Liver (tissue), 9 donors: ENCODE data around the gene GPR149. TPM values are rescaled to one million over a fixed set of nuclear protein-coding genes. Genes with fewer than 3 reads are reported as not detected.

Source experiments
- DNase-seq: peaks from one replicate; pipeline ENCODE4 v3.0.0-alpha.2; 2017; ENCODE audit warnings: low spot score
- H3K27ac ChIP-seq, 2 donors: one replicate each; pipeline ENCODE4 v1.7.0; 2013; ENCODE audit warnings: inconsistent platforms in 2 of 2, low read length in 2 of 2, control low read depth in 1 of 2, low read depth in 1 of 2, mild to moderate bottlenecking in 1 of 2
- H3K27me3 ChIP-seq, 4 donors: one replicate each; pipeline versions ENCODE4 v1.6.1 to v1.7.0; 2013; ENCODE audit warnings: low read length in 3 of 4, inconsistent platforms in 1 of 4, mild to moderate bottlenecking in 1 of 4, moderate library complexity in 1 of 4; ENCODE audit not compliant: control insufficient read depth in 4 of 4, insufficient read depth in 4 of 4
- H3K36me3 ChIP-seq, 4 donors: one replicate each; pipeline versions ENCODE4 v1.6.1 to v1.7.0; 2013; ENCODE audit warnings: low read length in 3 of 4, mild to moderate bottlenecking in 3 of 4, low read depth in 1 of 4, moderate library complexity in 1 of 4; ENCODE audit not compliant: control insufficient read depth in 4 of 4, insufficient read depth in 3 of 4
- H3K4me1 ChIP-seq, 4 donors: one replicate each; pipeline versions ENCODE4 v1.6.1 to v1.7.0; 2013; ENCODE audit warnings: low read length in 3 of 4, mild to moderate bottlenecking in 3 of 4, moderate library complexity in 1 of 4; ENCODE audit not compliant: control insufficient read depth in 4 of 4, insufficient read depth in 4 of 4
- H3K4me3 ChIP-seq, 3 donors: one replicate each; pipeline versions ENCODE4 v1.6.1 to v1.7.0; 2013; ENCODE audit warnings: low read length in 3 of 3, control low read depth in 1 of 3, low read depth in 1 of 3, mild to moderate bottlenecking in 1 of 3
- H3K9ac ChIP-seq, 2 donors: one replicate each; pipeline ENCODE4 v1.7.0; 2013; ENCODE audit warnings: low read length in 2 of 2, mild to moderate bottlenecking in 2 of 2, moderate library complexity in 2 of 2, control low read depth in 1 of 2, low read depth in 1 of 2
- H3K9me3 ChIP-seq, 4 donors: one replicate each; pipeline versions ENCODE4 v1.6.1 to v1.7.0; 2013; ENCODE audit warnings: low read length in 3 of 4; ENCODE audit not compliant: control insufficient read depth in 4 of 4
- ATF3 ChIP-seq: IDR thresholded peaks from 2 replicates; pipeline ENCODE4 v1.6.1; 2016; ENCODE audit warnings: antibody characterized with exemption
- CTCF ChIP-seq: fragments of 150-350 bp; IDR thresholded peaks from 2 replicates; pipeline ENCODE4 v1.5.1; 2017; ENCODE audit warnings: improper control_type of control experiment, low read depth, low read length; ENCODE audit not compliant: missing input control
- EGR1 ChIP-seq, 2 donors: IDR thresholded peaks; 2 replicates each; pipeline ENCODE4 v1.6.1; 2016 to 2018; ENCODE audit warnings: antibody characterized with exemption in 2 of 2, low read depth in 2 of 2
- FOXA1 ChIP-seq: IDR thresholded peaks from 2 replicates; pipeline ENCODE4 v1.6.1; 2016; ENCODE audit warnings: antibody characterized with exemption
- FOXA2 ChIP-seq: IDR thresholded peaks from 2 replicates; pipeline ENCODE4 v1.6.1; 2016; ENCODE audit warnings: antibody characterized with exemption
- GABPA ChIP-seq, 2 donors: IDR thresholded peaks in 1 of 2; conservative IDR thresholded peaks in 1 of 2; 2 replicates each; pipeline ENCODE4 v1.6.1; 2016; ENCODE audit warnings: antibody characterized with exemption in 2 of 2, mild to moderate bottlenecking in 1 of 2, moderate library complexity in 1 of 2
- HNF4A ChIP-seq, 2 donors: conservative IDR thresholded peaks; 2 replicates each; pipeline ENCODE4 v1.6.1; 2016; ENCODE audit warnings: antibody characterized with exemption in 2 of 2, mild to moderate bottlenecking in 2 of 2
- HNF4G ChIP-seq: IDR thresholded peaks from 2 replicates; pipeline ENCODE4 v1.6.1; 2016; ENCODE audit warnings: antibody characterized with exemption
- JUND ChIP-seq, 2 donors: IDR thresholded peaks; 2 replicates each; pipeline ENCODE4 v1.6.1; 2016; ENCODE audit warnings: antibody characterized with exemption in 2 of 2
- MAX ChIP-seq: IDR thresholded peaks from 2 replicates; pipeline ENCODE4 v1.6.1; 2016; ENCODE audit warnings: antibody characterized with exemption
- NR2F2 ChIP-seq: IDR thresholded peaks from 2 replicates; pipeline ENCODE4 v1.6.1; 2016; ENCODE audit warnings: antibody characterized with exemption
- RAD21 ChIP-seq, 2 donors: IDR thresholded peaks; 2 replicates each; pipeline ENCODE4 v1.6.1; 2016; ENCODE audit warnings: antibody characterized with exemption in 2 of 2, mild to moderate bottlenecking in 2 of 2
- REST ChIP-seq: IDR thresholded peaks from 2 replicates; pipeline ENCODE4 v1.6.1; 2016; ENCODE audit warnings: antibody characterized with exemption, mild to moderate bottlenecking
- RXRA ChIP-seq, 2 donors: IDR thresholded peaks; 2 replicates each; pipeline ENCODE4 v1.6.1; 2017 to 2018; ENCODE audit warnings: antibody characterized with exemption in 2 of 2, mild to moderate bottlenecking in 1 of 2
- SP1 ChIP-seq: IDR thresholded peaks from 2 replicates; pipeline ENCODE4 v1.6.1; 2018; ENCODE audit warnings: antibody characterized with exemption, mild to moderate bottlenecking
- TAF1 ChIP-seq: conservative IDR thresholded peaks from 2 replicates; pipeline ENCODE4 v1.6.1; 2016; ENCODE audit warnings: antibody characterized with exemption, mild to moderate bottlenecking
- YY1 ChIP-seq: IDR thresholded peaks from 2 replicates; pipeline ENCODE4 v1.6.1; 2016; ENCODE audit warnings: antibody characterized with exemption, mild to moderate bottlenecking
- ZBTB33 ChIP-seq: IDR thresholded peaks from 2 replicates; pipeline ENCODE4 v1.6.1; 2016; ENCODE audit warnings: antibody characterized with exemption
- WGBS: extraction: QIAGEN DNeasy Blood & Tissue Kit; methylation state at CpG from one replicate; pipeline ENCODE4 v1.1.7; 2013; 5-methylcytosine and 5-hydroxymethylcytosine counted together
- polyA plus RNA-seq, 2 donors: library from polyadenylated mRNA; stranded (reverse) in 1 of 2; unstranded in 1 of 2; fragments of 200-250 nt in 1 of 2; fragments of >200 nt in 1 of 2; fragmentation: Nextera tagmentation in 1 of 2; extraction: Ambion mirVana in 1 of 2; gene quantifications; one replicate each; pipeline versions ENCODE4 v1.2.1 to v1.2.3, GENCODE V29; 2013 to 2015
- total RNA-seq, 2 donors: library from RNA; depleted of rRNA; stranded (reverse); fragments of >200 nt; gene quantifications; one replicate each; pipeline ENCODE4 v1.2.3, GENCODE V29; 2014
- donor health status: healthy.
- donor health status: healthy.
- donor health status: healthy.
- donor health status: healthy.
- donor health status: healthy.

Gene GPR149
- total and polyA plus RNA-seq, 4 donors, result not detected

GRCh38 chr3:154307363-154307762 lies 122.6 kb downstream of the GPR149 start:
- Histone ChIP-seq H3K9me3 (no peaks in the 10 kb centered on the region), H3K27ac (no peak overlapping the region), H3K36me3 (peaks cover 5 to 55% (median 34%) of the 10 kb centered on the region in 4 donors), H3K27me3 (no peaks in the 10 kb centered on the region), H3K4me1 (no peaks in the 10 kb centered on the region), H3K9ac (no peak overlapping the region), H3K4me3 (no peak overlapping the region)
- no peak for TF ChIP-seq ZBTB33
- no peak for TF ChIP-seq RAD21 (IDR thresholded peaks at IDR 0.05)
- TF ChIP-seq TAF1, result no peak
- no peak for TF ChIP-seq SP1
- DNase-seq, result no peak

GRCh38 chr3:154304936-154305335 lies 125.1 kb downstream of the GPR149 start:
- H3K4me1 ChIP-seq, result no peaks in the 10 kb centered on the region
- H3K4me3 ChIP-seq, result no peak overlapping the region
- H3K36me3 ChIP-seq, result peaks cover 5 to 68% (median 49%) of the 10 kb centered on the region in 4 donors
- DNase-seq, result no peak
- H3K27me3 ChIP-seq, result no peaks in the 10 kb centered on the region
- no peak overlapping the region for H3K27ac ChIP-seq
- H3K9ac ChIP-seq, result no peak overlapping the region
- TF ChIP-seq ATF3 (no peak), RAD21 (IDR thresholded peaks at IDR 0.05) (no peak), REST (no peak), HNF4A (conservative IDR thresholded peaks at IDR 0.05) (no peak), CTCF (no peak), HNF4G (no peak), ZBTB33 (no peak), TAF1 (no peak), RXRA (IDR thresholded peaks at IDR 0.05) (no peak), JUND (IDR thresholded peaks at IDR 0.05) (no peak), FOXA2 (no peak), EGR1 (IDR thresholded peaks at IDR 0.05; ENCODE audit: low read depth in 2 of 2) (no peak), SP1 (no peak), FOXA1 (no peak), GABPA (IDR thresholded peaks at IDR 0.05 in 1 of 2, conservative IDR thresholded peaks at IDR 0.05 in 1 of 2) (no peak), NR2F2 (no peak), YY1 (no peak), MAX (no peak)
- H3K9me3 ChIP-seq, result no peaks in the 10 kb centered on the region
- WGBS, result 97% methylated on average over 3 of the region's 3 CpGs
